ENCODE results near the gene TUBAL3.
A peak's percentile ranks its signal among the peaks of the same experiment; 100 is the strongest.
"Not testable (repeated sequence)": the region's sequence is repeated elsewhere in the genome, so short reads cannot be mapped to it uniquely, and the experiment has no call there.

Gene TUBAL3

DNA sequence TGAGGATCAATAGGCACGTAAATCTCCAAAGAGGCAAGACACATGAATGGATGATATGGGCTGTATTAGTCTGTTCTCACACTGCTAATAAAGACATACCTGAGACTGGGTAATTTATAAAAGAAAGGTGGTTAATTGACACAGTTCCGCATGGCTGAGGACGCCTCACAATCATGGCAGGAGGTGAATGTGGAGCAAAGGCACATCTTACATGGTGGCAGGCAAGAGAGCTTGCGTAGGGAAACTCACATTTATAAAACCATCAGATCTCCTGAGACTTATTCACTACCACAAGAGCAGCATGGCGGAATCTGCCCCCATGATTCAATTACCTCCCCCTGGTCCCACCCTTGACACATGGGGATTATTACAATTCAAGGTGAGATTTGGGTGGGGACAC, 25.4 kb downstream of the TUBAL3 start:
- DNase-seq (ENCODE audit: low spot score), result not testable (repeated sequence)

DNA sequence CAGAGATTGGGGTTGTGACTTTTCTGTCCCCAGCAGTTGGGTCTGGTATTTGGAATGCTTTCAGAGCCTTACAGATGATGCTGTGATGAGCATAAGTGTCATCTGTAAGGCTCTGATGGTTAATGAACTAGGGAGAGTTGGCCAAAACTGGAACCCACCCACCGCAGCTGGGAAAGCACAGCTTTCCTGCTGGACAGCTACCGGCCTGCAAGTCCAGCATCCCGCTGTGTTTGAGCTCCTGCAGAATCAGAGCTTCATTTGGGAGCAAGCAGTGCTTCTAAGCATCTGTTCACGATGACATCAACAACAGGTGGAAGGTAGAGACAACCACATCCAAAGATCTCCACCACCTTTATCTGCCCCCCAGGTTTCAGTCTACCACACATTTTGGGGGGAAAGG, 28.2 kb downstream of the TUBAL3 start:
- DNase-seq (ENCODE audit: low spot score), result no peak

DNA sequence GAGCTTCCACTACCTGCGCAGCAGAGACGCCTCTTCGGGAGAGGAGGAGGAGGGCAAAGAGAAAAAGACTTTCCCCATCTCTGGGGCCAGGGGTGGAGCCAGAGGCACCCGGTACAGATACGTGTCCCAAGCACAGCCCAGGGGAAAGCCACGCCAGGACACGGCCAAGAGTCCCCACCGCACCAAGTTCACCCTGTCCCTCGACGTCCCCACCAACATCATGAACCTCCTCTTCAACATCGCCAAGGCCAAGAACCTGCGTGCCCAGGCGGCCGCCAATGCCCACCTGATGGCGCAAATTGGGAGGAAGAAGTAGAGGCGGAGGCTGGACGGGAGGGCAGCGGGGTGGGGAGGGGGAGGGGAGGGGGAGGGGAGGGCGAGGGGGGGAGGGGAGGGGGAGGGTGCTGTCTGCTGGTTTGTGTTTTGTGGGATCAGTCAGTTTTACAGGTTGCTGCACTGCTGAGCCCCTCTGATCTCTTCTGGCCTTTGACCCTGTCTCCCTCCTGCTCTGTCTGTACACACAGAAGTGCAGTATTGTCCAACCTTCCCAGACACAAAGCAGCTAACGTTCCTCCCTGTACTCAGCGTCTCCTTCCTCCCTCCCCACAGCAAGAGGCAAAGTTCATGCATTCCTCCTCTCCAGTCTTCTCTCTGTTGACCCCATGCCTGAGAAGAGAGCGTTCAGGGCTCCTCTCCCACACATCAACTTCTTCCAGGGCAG, 30.6 kb downstream of the TUBAL3 start:
- no peak for DNase-seq (ENCODE audit: low spot score)

DNA sequence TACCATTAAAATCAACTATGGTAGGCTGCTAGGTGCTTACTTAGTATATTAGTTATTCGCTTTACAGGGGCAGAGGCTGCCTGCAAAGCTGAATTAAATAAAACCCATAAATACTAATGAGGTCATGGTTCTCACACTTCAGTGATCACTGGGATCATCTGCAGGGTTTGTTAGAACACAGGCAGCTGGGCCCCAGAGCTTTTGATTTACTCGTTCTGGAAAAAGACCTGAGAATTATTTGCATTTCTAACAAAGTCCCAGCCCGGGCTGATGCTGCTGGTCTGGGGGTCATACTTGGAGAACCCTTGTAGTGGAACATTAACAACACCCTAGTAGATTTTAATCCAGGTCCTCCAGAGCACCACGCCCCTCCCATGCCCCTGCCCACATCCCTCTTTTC, 31.3 kb downstream of the TUBAL3 start:
- DNase-seq (ENCODE audit: low spot score), result no peak

DNA sequence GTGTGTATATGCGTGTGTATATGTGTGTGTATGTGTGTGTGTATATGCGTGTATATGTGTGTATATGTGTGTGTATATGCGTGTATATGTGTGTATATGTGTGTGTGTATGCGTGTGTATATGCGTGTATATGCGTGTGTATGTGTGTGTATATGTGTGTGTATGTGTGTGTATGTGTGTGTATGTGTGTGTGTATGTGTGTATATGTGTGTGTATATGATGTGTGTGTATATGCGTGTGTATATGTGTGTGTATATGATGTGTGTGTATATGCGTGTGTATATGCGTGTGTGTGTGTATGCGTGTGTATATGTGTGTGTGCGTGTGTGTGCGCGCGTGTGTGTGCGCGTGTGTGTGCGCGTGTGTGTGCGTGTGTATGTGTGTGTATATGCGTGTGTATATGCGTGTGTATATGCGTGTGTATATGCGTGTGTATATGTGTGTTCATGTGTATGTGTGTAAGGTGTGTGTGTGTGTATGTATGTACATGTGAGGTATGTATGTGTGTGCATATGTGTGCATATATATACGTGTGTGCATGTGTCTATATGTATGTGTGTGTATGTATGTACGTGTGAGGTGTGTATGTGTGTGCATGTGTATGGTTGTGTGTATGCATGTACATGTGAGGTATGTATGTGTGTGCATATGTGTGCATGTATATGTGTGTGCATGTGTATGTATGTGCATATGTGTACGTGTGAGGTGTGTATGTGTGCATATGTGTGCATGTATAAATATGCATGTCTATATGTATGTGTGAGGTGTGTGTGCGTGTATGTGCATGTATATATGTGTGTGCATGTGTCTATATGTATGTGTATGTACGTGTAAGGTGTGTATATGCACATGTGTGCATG, 33.9 kb downstream of the TUBAL3 start:
- no peak for DNase-seq (ENCODE audit: low spot score)

DNA sequence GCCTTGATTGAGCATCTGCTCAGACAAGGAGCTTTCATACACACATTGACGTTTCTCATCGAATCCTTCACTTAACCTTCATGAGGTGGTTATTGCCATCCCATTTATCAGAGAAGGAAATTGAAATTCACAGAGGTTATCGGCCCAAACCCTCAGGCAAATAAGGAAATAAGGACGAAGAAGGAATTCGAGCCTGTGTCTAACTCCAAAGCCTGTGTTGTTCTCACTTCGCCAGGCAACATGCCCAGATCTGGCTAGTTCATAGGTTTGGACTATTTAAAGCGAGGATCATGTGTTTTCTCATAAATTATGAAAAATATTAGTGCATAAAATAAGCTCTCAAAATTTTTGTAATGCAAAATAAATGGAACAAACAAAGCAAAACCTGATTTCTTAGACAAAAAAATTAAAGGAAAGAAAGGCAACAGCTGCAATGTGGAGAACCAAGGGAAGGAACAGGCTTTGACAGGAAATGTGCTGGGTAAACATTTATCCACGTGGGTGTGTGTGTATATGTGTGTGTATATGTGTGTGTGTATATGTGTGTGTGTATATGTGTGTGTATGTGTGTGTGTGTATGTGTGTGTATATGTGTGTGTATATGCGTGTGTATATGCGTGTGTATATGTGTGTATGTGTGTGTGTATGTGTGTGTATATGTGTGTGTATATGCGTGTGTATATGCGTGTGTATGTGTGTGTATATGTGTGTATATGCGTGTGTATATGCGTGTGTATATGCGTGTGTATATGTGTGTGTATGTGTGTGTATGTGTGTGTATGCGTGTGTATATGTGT, 35.1 kb downstream of the TUBAL3 start:
- no peak for DNase-seq (ENCODE audit: low spot score)

DNA sequence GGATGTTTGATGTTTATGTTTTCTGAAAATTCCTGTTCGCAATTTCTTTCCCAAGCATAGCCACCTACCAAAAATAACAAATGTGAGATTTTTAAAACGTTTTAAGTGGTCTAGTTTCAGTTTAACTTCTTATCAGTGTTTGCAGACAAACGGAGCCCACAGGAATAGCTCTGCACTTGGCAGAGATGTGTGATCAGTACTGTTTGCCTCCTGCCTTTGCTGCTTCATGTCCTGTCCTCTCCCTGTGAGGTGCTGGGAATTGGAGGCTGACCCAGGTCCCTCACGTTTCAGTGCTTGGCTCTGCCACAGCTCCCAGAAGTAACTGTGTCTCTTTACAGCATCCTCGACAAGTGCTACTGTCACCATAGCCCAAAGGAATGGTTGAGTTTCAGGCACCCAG, 38.7 kb downstream of the TUBAL3 start:
- no peak for DNase-seq (ENCODE audit: low spot score)

DNA sequence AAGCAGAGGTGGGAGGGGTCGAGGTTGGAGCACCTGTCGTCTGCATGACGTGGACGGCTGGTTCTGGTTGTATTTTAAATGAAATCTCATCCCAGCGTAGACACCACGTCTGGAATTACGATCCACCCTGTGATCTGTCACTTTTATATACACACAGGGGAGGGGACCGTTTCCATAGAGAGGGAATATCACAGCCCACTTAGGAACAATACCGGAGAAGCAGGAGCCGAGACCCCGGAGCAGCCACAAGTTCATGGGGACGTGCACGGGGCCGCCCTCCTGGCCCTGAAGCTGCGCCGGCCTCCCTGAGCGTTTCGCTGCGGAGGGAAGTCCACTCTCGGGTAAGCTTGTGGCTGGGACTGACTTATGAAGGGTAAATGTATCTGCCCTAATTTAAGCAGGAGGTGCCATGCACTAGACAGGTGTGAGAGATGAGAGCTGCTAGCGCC, 39.7 kb downstream of the TUBAL3 start, which contains the start of gene UCN3:
Gene UCN3 (plus strand): TSS at position 77 of the 449 bp plus-strand sequence. CDS start 8,755 bp downstream, outside the sequence.
- no peak for DNase-seq (ENCODE audit: low spot score)

DNA sequence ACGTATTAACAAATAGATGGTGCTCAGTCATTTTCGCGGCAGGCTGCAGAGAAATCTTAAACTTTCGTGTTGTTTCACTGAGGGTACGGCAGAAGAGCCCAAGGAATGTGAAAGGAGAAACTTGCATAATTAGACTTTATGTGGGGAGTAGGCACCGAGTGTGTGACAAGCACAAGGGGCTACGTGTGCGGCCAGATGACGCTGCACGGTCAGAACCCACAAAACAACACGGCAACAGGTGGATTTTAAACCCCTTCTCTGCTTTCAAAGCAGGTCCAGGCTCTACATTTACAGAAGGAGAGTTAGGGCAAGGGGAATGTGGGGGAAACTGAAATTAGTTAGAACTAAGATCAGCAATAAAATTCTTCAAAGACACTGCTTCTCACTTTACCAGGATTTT, 40.3 kb downstream of the TUBAL3 start:
- no peak for DNase-seq (ENCODE audit: low spot score)

DNA sequence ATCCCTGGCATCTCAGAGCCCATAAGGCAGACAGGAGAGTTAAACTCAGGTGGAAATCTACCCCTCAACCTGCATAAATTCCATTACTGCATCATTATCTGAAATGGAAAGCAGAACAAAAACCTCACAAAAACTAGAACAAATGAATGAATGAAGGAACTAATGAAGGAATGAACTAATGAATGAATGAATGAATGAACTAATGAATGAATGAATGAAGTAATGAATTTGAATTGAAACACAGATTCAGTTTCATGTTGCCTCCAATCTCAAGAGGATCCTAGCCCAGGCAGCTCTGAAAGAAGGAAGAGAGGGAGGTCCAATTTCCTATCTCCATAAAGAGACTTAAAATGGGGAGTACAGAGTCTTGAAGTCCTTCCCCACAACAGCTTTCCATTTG, 41.8 kb downstream of the TUBAL3 start:
- no peak for DNase-seq (ENCODE audit: low spot score)

DNA sequence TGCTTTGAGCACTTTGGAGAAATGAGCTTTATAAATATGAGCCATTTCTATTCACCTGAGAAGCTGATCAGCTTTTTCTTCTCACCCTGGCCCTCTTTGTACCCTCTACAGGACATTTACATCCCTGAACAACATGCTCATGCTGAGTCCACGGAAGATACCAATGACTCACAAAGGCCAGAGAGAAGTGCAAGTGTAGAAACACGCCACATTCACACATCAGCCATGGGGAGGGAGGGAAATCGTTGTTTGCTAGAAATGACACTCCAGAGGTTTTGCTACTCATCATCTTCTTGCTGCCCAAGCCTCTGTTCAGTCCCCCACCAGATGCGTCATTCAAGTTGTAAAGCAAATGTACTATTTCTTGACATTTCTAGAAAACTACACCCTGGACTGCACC, 42.7 kb downstream of the TUBAL3 start:
- no peak for DNase-seq (ENCODE audit: low spot score)

DNA sequence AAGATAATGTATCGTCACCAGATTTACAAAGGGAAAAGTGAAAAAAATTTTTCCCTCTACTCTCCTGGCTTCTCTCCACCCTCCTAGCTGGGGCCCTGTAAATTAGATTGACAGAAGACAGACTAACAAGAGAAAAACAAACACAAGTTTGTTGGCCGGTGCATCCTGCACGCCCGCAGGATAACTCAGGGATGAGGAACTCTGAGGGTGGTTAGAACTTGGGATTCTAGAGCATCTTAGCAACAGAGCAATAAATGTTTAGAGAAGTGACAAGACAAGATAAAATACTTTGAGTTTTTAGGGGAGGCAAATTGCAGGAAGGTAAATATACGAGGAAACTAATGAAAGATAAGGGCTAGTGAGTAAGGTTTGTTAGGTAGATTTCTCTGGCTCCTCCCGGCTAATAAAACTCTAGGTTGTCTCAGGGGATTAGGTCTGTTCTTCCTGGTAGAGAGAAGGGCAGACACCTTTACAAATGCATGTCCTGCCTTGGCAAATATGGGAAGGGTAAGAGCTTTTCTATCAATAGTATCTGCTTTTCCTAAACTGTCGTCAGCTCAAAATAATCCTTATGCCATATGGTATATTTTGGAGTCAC, 44.2 kb downstream of the TUBAL3 start:
- no peak for DNase-seq (ENCODE audit: low spot score)

DNA sequence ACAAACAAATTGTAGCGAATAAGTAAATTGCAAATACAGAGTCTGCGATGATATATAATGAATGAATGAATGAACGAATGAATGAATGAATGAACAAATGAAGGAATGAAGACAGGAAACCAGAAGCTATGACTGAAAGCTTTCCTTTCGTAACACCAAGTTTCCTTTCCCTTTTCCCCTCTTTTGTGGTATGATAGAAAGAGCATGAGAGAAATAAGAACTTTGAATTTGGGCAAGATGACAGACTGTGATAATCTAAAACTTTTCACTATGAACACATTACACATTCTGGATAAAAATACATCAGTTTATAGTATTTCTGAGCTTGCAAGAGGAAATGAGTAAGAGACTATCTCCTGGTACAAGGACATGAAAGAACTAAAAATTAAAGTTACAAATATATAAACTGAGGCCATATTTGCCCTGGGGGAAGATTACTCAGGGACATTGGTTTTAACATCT, 48.3 kb downstream of the TUBAL3 start:
- DNase-seq (ENCODE audit: low spot score), result no peak

DNA sequence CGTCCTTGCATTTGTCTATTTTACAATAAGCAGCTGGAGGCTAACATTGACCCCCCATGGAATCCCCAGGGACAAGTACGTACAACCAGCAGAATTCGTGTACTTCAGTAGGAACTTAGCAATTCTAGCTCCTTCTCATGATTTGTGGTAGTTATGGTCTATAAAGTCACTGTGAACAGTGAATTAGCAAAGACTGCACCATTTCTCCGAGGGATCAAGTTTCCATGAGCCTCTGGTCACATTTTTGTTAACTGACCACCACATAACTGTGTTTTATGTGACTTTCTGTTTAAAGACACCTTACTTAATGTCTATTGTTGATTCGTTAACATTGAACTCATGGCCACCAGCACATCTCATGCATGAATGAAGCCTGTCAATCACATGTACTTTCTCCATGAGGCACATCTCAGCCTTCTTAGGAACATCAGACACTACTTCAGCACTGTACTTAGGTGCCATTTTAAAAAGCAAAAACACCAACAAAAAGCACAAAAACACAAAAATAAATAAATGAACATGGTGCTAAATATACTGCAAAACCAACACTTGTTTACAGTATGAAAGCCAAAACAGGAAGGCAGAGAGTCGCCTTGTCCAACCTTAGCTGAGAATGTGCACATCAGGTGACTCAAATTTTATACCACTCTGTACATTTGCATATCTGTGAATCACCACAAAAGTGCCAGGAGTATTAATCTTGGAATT, 48.9 kb downstream of the TUBAL3 start:
- DNase-seq (ENCODE audit: low spot score), result no peak

DNA sequence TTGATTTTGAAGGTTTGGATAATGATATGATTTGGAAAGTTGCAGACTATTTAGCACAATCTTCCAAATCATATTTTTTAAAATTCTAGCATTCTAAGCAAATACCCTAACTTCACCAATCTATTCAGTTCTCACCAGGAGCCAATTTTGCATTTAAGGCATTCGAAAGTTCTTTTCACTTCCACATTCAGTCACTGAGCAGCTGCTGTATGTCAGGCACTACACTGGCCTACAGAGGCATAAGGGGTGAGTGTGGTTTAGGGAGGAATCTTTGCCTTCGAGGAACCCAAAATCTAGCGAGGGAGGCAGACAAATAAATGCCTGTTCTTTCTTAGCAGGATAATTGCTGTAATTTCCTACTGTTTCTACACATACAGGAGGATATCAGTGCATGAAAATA, 50.6 kb downstream of the TUBAL3 start:
- DNase-seq (ENCODE audit: low spot score), result no peak

DNA sequence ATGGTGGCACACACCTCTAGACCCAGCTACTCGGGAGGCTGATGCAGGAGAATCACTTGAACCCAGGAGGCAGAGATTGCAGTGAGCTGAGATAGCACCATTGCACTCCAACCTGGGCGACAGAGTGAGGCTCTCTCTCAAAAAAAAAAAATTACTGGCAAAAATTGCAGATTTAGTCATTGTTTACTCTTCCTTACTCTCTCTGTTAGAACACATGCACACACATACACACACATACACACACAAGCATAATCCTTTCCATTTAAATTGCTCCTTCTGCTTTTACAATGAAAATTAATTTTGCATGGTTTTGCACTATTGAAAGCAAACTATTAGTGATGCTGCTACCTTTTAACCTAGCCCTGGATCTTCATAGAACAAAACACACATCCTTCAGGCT, 55.3 kb downstream of the TUBAL3 start:
- no peak for DNase-seq (ENCODE audit: low spot score)

DNA sequence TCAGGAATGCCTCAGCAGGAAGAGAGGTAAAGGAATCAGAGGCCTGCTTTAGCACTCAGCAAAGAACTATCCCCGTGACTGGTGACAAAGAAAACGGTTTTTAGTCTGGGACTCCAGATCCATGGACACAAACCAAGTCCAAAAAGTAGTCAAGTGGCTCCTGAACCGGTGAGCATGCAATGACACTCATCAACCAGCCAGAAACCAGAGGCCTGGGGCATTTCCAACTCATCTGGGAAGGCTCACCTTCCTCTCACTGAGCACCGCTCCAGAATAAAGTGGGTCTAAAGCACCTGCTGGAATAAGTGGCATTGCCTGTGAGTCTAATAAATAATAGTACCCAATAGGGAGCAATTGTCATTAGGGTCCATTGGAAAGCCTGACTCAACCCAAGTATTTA, 57.7 kb downstream of the TUBAL3 start:
- no peak for DNase-seq (ENCODE audit: low spot score)

DNA sequence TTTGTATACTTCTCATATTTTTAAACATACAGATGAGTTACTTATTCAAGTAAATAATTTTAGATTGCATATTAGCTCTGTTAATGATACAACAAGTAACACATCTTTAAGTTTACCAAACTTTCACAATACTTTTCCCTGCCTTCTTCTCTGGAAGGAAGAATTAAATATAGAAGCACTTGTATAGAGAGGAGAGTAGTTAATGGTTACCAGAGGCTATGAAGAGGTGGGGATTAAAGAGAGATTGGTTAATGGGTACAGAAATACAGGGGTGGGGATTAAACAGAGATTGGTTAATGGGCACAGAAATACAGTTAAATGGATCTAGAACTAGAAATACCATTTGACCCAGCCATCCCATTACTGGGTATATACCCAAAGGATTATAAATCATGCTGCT, 59.9 kb downstream of the TUBAL3 start:
- DNase-seq (ENCODE audit: low spot score), result no peak

DNA sequence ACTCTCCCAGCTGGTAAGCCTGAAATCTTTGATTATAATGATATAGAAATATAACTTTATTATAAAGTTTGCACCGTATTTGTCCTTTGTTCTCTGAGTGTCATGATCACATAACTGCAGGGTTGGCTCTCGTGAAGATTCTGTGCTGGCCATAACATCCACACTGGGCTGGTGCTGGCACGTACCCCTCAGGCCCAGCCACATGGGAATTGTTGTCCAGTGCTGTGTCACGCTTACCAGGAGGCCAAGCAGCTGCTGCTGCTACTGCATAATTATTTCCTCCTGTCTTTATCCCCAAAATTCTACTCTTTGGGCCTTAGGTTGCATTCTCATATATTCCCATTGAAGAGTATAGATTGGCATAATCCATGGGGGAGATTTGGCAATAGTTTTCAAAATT, 60.6 kb downstream of the TUBAL3 start:
- DNase-seq (ENCODE audit: low spot score), result no peak

DNA sequence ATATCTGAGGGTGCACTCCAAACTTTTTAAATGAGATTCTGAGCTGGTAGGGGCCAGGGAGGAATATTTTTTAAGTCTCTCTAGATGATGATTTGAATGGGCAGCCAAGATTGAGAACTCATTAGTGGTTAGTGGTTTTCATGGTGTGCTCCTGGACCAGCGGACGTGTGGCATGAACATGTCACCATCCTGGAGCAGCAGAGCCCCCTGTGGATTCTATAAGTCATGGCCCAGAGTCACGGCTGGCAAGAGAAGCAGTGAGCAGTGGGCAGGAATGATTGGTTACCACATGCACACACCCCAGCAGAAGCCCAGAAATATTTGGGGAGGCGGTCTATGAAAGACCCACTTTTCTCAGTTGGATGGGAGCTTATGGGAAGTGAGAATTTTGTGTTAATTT, 61.1 kb downstream of the TUBAL3 start:
- peak; percentile 19 for DNase-seq (ENCODE audit: low spot score)
